HG02840 (cell line): ENCODE measurements around the gene CYP46A1.

ENCODE experiments used
- ATAC-seq: cut with Tn5 transposase; IDR thresholded peaks from one replicate; pipeline ENCODE4 v1.9.1; 2021; ENCODE audit warnings: mild to moderate bottlenecking, moderate library complexity, moderate number of reproducible peaks; ENCODE audit not compliant: unreplicated experiment, low FRiP score

Gene CYP46A1

DNA sequence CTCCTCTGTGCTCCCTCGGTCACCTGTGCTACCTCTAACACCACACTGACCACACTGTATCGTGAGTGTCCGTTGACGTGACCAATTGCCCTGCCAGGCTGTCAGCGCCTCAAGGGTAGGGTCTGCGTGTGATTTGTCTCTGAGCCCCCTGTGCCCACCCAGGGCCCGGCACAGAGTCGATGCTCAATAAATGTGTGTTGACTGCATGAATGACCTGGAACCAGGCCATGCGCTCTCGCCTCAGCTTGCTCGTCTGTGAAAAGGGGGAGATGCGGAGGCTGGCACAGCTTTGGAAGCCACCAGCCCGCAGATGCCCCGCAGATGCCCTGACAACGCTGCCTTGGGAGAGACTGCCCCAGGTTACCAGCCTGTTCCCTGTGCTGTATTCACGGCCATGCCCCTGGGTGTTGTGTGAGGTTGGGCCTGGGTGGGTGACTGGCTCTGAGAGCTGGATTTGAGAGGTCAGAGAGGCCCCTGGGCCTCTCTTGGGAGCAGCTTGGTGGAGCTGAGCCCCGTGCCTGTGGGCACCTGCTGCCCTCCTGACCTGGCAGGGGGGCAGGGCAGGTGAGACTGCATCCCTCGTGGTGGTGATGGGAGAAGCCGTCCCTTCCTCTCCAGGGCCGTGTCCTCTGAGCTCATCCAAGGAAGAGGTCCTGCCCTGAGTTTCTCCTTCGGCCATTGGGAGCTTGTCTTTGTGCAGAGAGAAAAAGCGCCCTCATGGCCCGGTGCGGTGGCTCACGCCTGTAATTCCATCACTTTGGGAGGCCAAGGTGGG lies 43.2 kb downstream of the CYP46A1 start:
- no peak for ATAC-seq

DNA sequence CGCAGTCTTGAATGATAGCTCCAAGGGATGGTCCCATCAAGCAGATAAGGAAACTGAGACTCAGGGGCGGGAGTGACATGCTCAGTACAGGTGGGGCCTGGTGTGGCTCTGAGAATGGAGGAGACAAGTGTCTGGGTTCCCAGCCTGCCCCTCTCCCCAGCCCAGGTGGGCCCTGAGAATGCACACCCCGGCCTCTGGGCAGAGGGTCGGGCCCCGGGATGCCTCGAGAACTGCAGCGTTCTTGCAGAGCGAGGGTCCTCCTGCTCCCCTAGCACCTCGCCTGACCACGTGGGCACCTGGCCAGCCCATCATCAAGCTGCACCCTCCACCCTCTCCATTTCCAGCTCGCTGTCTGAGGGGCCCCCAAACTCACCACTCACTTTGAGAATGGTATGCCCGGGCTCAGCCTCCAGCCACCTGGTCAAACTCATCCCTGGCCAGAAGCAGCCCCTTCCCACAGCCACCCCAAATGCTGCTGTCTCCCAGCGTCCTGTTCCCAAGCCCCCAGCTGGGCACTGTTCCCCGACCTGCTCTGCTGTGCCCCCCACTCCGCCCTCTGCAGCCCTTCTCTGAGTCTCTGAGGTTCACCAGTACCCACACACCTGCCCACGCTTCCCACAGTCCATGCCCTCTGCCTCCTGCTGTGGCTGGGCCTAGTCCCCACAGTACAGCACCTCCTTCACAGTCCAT lies 44.3 kb downstream of the CYP46A1 start:
- ATAC-seq = no peak

DNA sequence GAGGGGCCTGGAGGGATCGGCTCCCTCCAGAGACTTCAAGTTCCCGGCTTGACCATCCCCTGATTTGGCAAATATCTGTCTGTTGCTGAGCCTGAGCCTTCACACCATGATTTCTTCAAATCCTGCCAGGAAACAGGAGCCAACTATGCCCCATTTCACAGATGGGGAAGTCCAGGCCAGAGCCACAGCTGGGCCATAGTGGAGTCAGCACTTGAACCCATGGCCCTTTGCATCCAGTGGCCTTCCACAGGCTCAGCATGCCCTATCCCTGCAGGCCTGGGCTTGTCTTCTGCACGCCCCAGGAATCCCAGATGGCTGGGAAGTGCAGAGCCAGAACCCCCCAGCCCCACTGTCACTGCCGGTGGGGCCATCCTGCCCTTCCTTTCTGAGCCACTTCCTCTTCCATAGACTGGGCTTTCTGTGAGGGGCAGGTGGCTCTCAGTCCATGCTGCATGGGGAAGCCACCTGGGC lies 44.9 kb downstream of the CYP46A1 start:
- ATAC-seq = no peak

DNA sequence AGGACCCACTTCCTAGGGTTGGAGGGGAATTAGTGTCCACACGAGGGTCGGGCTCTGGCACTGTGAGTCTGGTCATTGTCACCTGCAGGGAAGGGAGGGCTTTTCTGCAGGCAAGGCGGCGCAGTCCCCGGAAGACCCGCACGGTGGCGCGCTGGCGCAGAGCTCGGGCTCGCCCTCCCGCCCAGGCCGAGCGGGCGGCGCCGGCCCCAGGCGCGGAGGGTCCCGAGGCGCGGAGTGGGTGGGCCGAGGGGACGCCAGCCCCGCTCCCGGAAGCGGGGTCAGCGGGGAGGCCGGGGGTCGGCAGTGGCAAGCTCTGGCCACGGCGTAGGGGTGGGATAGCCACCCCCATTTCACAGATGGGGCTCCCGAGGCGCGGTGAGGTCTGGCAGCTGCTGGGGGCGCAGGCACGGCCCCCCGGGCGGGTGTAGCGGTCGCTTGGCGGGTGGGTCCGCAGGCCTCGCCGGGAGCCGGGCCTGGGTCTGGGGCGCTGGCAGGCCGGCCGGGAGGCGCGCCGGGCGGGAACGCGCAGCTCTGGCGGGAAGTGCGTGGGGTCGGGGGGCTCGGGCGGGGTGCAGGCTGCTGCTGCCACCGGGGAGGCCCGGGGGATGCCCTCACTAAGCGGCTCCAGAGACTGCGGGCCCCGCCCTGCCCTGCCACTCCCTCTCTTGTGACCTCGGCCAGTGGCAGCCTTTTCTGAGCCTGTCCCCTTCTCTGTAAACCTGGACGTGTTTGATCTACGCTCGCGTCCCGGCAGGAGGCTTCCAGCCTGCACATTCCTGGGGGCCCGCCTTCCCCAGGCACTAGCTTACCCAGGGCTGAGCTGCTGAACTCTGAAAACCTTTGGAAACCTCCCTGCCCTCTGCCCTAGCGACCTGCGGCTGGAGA lies 46.1 kb downstream of the CYP46A1 start:
- ATAC-seq = no peak

DNA sequence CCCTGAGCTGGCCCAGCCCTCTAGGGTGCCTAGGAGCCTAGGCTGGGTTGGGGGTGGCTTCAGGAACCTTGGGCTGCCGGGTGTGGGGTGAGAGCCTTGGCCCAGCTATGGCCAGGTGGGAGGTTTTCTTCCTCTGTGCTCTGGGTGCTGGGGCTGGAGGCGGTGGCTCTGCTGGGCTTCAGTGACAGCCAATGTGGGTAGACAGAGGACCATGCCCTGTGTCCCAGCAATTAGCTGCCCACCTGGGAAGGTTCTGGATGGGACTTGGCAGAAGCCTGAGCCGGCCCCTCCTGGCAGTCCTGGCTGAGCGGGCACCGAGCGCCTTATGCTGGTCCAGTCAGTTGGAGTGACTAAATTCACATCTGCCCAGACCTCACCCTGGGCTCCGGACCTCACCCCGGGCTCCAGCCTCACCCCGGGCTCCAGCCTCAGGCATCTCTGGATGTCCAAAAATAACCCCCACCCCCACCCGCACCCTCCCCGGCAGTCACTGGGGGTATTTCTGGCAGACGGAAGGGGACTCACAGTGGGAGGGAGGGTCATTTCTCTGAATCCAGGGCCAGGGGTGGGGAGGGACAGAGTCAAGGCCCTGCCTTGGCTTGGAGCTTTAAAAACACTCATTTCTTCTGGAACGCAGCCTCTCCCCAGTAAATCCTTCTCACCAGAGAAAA lies 46.9 kb downstream of the CYP46A1 start:
- no peak for ATAC-seq

DNA sequence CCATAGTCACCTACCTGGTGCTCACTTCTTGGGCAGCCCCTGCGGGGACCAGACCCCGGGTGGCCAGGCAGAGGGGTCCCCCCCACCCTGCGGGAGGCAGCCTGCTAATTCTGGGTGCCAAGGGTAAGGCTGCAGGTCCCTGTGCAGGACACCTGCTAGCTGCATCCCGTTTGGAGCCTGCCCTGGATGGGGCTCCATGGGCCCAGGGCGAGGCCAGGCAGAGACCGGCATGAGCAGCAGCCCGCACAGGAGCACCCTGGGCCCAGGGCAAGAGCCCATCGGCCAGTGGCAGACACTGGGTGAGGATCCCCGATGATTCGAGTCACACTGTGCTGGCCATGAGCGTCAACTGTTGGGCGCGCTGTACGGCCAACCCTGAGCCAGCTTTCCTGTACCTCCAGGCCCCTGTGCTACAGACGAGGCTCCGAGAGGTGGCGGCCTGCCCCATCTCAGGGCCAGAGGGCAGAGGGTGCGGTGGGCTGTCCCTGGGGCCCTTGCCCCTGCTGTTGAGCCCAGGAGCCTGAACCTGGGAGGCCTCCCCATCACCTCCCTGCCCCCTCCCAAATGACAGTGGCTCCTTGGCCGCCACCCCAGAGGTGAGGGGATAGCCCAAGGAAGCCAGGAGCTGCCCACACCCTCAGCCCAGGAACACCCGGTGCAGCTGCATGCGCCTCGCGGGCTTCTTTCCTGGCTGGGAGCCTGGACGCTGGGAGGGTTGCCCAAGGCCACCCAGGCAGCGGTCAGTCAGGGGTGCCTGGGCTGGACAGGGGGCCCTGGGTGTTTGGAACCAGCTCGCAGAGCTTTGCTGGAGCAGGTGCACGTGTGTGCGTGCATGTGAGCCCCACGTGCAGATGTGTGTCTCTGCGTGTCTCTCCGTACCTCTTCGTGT lies 47.7 kb downstream of the CYP46A1 start:
- no peak for ATAC-seq

DNA sequence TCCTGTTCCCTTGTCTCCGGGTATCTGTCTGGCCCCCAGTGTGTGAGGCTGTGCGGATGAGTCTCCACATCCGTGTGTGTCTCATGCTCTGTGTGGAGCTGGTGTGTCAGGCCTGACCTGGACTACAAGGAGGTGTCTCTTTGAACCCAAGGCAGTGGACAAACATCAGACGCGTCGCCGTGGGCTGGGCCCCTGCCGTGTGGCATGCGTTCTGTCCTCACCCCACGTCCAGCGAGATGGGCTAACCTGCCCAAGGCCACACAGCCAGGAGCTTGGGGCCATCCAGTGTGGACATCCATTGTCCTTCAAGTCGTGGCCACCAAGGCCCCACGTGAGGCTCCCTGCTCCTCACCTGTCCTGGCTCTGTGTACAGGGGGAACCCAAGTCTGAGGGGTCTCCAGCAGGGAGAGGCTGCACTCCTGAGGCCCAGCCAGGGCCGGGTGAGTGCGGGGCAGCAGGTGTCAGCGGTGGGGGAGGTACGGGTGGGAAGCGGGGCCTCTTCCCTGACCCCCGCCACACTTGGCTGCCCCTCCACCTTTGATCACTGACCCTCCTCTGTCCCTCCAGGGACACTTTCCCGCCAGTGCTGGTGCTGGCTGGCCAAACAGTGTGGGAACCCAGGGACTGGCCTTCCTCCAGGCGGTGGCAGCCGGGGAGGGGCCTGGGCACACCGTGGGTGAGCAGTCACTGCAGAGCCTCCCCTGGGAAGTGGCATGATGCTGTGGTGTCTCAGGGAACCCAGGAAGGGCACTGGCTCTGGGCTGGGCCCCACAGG lies 48.5 kb downstream of the CYP46A1 start:
- ATAC-seq = no peak

DNA sequence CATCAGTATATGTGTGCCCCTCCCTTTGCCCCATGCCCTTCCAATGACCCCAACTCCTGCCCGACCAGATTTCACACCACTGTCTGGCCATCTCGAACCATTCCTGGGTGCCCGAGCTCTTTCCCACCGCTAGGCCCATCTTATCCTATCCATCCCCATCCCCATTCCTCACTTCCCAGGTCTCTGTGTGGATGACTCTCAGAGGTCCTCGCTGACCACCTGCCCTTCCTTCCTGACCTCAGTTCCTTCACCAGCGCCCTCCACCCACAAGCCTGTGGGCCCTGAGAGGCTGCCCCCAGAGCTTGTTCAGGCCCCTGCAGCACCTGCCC lies 49.1 kb downstream of the CYP46A1 start:
- ATAC-seq = no peak

DNA sequence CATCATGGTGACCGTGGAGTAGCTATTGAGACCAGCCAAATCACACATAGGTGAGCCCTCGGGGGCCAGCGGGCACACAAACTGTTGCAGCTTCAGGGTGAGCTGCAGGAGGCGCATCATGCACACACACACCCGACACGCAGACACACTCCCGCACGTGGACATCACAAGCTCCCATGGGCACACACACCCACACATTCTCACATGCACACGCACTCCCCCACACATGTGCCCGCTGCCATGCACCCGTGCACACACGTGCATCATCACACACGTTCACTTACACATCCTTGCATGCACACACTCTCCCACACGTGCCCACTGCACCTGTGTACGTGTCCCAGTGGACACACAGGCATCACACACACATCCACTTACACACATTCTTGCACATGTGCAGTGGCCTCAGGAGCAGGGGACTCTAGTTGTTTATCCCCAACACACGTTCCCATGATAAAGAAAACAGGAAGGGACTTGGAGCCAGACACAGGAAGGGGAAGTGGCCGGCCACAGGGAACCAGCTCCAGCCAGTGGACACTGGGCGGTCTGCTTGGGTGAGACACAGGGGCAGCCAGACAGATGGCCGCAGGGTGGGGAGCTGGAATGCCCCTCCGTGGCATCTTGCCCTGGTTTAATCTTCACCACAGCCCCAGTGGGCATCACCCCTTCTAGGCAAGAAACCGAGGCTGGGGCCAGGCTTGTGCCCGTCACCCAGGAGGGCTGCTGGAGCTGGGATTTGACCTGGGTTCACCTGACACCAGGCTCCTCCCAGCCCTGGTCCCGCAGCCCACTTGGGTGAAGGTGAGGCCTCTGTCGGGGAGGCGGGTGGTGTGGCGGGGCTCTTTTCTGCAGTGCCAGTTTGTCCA lies 49.7 kb downstream of the CYP46A1 start:
- no peak for ATAC-seq

DNA sequence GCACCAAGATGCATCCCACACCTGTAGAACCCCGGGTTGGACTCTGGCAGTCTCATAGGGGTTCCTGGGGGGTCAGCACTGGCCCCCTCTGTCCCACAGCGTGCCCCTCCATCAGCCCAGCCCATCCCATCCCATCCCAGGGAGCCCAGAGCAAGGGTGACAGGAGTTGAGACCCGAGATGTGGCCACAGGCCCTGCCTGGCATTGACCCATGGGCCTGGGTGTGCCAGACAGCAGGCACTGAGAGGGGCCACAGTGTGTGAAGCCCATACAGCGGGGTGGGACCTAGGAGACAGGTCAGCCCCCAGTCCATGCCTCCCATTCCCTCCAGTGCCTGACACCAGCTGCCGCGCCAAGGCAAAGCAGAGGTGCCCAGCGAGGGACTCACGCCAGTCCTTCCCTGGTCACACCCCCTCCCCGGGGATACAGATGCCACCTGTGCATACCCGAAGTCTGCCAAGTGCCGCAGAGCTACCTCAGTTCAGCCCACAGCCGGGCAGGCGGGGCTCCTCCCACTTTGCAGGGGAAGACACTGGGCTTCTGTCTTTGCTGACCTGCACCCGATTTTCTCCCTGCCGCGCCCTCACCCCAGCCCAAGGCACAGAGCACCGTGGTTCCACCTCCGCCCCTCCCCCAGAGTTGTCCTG lies 50.4 kb downstream of the CYP46A1 start:
- ATAC-seq = no peak

DNA sequence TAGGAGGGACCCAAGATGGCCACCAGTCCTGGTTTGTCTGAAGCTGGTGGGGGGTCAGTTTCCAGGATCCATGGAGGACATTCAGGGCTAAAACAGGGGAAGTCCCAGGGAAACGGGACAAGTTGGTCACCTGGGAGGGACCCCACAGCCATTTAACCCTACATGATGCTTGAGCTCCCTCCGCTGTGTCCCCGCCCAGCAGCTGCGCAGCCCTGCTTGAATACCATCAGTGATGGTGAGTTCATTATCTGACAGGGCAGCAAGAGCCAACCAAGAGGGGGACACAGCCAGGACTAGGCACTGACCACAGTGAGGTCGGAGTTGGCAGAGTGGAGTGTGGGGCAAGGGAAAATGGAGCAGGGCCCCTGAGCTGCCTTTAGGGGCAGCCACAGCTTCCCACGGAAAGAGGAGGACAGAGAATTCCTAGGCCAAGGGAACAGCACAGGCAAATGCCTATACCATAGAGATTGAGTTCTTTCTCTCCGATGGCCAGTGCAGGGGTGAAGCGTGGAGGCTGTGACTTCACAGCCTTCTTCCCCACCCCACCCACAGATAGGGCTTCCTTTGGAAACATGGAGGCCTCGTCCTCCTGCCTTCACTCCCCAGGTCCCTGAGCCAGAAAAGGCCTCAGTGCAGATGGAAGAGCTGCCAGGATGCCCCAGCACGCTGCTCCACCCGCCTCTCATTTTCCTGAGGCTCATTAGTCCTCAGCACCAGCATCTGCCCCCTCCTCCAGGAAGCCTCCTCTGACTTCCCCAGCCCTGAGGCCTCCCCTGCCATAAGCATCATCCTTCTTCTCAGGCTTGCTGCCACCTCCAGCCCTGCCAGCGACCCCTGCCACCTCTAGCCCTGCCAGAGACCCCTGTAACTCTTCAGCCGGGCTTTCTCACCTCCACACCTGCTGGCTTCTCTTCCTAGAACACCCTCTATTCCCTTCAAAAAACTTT lies 51.4 kb downstream of the CYP46A1 start:
- no peak for ATAC-seq

DNA sequence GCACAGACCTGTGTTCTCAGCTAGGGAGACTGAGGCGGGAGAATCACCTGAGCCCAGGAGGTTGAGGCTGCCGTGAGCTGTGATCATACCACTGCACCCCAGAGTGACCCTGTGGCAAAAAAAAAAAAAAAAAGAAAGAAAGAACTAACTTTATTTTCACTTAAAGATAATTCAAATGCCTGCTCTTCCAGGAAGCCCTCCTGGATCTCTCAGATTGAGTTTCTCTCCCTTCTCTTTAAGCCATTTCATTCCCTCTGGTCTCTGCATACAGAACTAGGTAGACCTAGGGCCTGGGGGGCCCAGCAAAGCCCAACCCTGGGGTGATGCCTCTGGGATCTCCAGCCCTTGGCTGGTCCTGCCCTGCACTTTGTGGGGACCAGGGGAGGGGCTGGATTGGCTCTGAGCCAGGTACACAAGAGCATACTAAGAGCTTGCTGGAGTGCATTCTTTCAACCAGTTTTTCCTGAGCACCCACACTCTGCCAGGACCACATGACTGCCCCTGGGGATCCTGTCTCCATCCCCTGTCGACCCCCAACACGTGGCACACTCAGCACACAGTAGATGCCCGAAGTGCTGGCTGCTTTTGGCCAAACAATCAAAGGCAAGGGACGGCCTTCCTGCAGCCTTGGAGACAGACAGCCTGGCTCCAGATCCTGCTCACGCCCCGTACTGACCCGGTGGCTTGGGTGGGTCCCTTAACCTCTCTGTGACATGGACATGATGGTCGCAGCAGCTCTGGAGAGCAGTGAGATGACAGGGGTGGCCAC lies 52.7 kb downstream of the CYP46A1 start:
- ATAC-seq = no peak

DNA sequence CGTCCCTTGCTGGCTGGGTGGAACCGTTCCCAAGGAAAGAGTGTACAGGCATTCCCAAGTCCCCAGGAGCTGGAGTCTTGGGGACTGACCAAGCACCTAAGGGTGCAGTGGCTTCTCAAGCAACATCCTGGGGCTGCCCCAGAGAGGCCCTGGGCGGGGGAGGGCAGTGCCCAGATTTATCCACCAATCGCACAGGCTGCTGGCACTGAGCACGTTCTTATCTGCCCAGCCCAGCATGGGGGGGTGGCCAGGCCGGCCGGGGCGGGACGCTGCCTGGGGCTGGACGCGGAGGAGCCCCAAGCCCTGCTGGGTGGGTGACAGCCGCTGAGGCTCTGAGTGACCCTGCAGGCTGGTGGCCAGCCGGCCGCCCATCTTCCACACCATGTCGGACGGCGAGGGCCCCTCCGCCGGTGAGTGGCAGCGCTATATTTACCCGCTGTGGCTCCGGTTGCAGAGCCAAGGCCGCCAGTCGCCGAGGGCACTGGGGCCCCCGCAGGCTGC lies 53.4 kb downstream of the CYP46A1 start:
- no peak for ATAC-seq

DNA sequence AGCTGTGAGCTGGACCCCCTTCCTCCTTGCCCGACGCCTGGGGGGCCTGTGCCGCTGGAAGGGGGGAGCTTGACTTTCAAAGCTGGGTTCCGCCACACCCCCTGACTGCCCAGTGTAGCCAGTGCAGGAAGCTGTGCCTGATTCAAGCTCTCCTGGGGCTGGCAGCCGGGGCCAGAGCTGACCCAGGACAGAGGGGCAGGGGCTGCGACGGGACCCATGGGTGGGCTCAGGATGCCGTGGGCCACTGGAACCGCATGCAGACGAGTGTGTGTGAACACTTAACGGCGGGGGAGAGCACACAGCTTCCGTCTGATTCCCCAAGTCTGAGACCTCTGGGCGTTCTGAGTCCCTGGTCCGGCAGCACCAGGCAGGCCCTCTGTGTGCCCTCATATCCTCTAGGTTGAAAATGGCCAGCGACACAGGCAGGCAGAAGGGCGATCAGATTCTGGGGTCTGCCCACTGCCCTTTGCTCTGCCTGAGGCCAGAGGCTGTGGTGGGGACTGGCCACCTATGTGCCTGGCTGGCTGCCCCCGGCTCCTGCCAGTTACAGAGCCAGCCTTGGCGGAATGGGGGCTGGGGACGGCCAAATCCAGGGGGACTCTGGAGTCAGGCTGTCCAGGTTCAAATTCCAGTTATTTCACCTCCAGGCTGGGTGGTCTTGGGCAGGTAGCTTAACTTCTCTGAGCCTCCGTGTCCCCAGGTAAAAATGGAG lies 54.0 kb downstream of the CYP46A1 start:
- no peak for ATAC-seq

DNA sequence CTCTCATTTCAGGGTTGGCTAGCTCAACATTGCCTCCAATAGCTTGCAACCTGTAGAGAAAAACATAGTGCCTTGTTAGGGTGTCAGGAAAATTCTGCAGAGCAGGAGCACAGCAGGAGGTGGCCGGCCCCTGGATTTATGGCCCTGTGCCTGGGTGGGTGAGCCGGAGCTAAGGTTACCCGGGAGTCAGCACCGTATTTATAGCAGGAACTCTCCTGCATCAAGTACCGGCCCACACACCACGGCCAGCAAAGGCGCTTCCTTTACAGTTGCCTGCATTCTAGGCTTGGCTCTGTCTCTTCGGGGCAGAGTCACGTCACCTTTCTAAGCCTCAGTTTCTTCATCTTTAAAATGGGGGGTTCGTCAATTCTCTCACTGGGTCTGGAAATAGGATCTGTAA lies 56.3 kb downstream of the CYP46A1 start:
- ATAC-seq = no peak
